Panc1 (cell line): ENCODE results near the gene ADAMTS14. TPM values are rescaled to one million over a fixed set of nuclear protein-coding genes. Genes with fewer than 3 reads are reported as not detected.
A peak's percentile ranks its signal among the peaks of the same experiment; 100 is the strongest.

ENCODE experiments used
- ATAC-seq: fragments of 200-7000 bp; cut with Tn5 transposase; 2 replicates; pipeline ENCODE4 v1.9.1; 2020; ENCODE audit warnings: mild to moderate bottlenecking, moderate library complexity
- BruUV-seq: library from RNA; stranded (reverse); fragments of 400-500 nt; replicated peaks from 2 replicates; lab custom pipeline; 2021; lab: Mats Ljungman, UMichigan
- CTCF ChIA-PET: fragments of 300-600 bp; sonication (Branson Sonifier 250); formaldehyde crosslinking; loops from one replicate; lab custom pipeline; 2022; ENCODE audit warnings: antibody characterized with exemption; lab: Charles Lee
- POLR2A ChIA-PET: fragments of 300-600 bp; sonication (Branson Sonifier 250); formaldehyde crosslinking; loops from one replicate; lab custom pipeline; 2022; ENCODE audit warnings: antibody characterized with exemption; lab: Charles Lee
- DNase-seq: peaks from one replicate; pipeline ENCODE4 v3.0.0-alpha.2; 2010; ENCODE audit warnings: low read depth, low spot score
- H3K27ac ChIP-seq: 2 replicates; pipeline ENCODE4 v1.5.1; 2011; ENCODE audit warnings: mild to moderate bottlenecking, low read length, inconsistent platforms
- H3K27me3 ChIP-seq: fragments of 200-500 bp; sonication (Bioruptor generic); 2 replicates; pipeline ENCODE4 v1.6.0; 2014; ENCODE audit warnings: low read length, inconsistent platforms; ENCODE audit not compliant: control insufficient read depth, insufficient read depth
- H3K36me3 ChIP-seq: fragments of 200-500 bp; sonication (Bioruptor generic); 2 replicates; pipeline ENCODE4 v1.5.1; 2014; ENCODE audit warnings: inconsistent platforms, mild to moderate bottlenecking, low read length, moderate library complexity; ENCODE audit not compliant: control insufficient read depth, insufficient read depth
- H3K4me1 ChIP-seq: 2 replicates; pipeline ENCODE4 v1.5.1; 2011; ENCODE audit warnings: inconsistent platforms, mild to moderate bottlenecking, low read length, moderate library complexity; ENCODE audit not compliant: control insufficient read depth, insufficient read depth
- H3K4me3 ChIP-seq, 2 experiments: 2 replicates each; pipeline ENCODE4 v1.5.1; 2011 to 2012; ENCODE audit warnings: low read depth in 2 of 2, low read length in 2 of 2, mild to moderate bottlenecking in 2 of 2, inconsistent platforms in 1 of 2, moderate library complexity in 1 of 2
- H3K9me3 ChIP-seq: fragments of 200-500 bp; sonication (Bioruptor generic); 2 replicates; pipeline ENCODE4 v1.5.1; 2014; ENCODE audit warnings: low read depth, mild to moderate bottlenecking, inconsistent platforms, low read length, moderate library complexity; ENCODE audit not compliant: control insufficient read depth, insufficient read depth
- POLR2AphosphoS5 ChIP-seq: IDR thresholded peaks from 2 replicates; pipeline ENCODE4 v1.6.1; 2012; ENCODE audit warnings: mild to moderate bottlenecking, low read depth, low read length, moderate library complexity
- SIN3A ChIP-seq: IDR thresholded peaks from 2 replicates; pipeline ENCODE4 v1.6.1; 2012; ENCODE audit warnings: low read depth, mild to moderate bottlenecking, low read length, moderate library complexity, borderline replicate concordance; ENCODE audit not compliant: insufficient read depth
- TCF7L2 ChIP-seq: IDR thresholded peaks from 2 replicates; pipeline ENCODE4 v1.6.1; 2011; ENCODE audit warnings: mild to moderate bottlenecking, low read depth, low read length, inconsistent platforms
- in situ Hi-C: cut with HindIII; loops from 2 replicates; pipeline ENCODE4 v1.10.0; 2016; ENCODE audit warnings: low sequenced_read_pairs, low pct_unique_long_range_greater_than_20kb
- intact Hi-C: fragments of 100-400 bp; cut with micrococcal nuclease; formaldehyde crosslinking; loops from one replicate; pipeline ENCODE4 v1.10.0; 2022; ENCODE audit not compliant: unreplicated experiment
- total RNA-seq: library from RNA; stranded (reverse); gene quantifications from one replicate; pipeline ENCODE4 v1.2.1, GENCODE V29; 2021; ENCODE audit not compliant: unreplicated experiment
- TF ChIP-seq, protein P1 (sequence below): fragments of 450-650 bp; IDR thresholded peaks from 2 replicates; pipeline ENCODE4 v1.5.1; 2017; ENCODE audit warnings: mild to moderate bottlenecking
- TF ChIP-seq, protein P2 (sequence below), 2 experiments: IDR thresholded peaks; 2 replicates each; pipeline ENCODE4 v1.6.1; 2011 to 2012; ENCODE audit warnings: low read depth in 2 of 2, control low read depth in 1 of 2, low read length in 1 of 2, mild to moderate bottlenecking in 1 of 2, moderate library complexity in 1 of 2; ENCODE audit not compliant: insufficient read depth in 1 of 2

ADAMTS14 gene
- total RNA-seq, 1 experiment from 2014 or later: 0.67 TPM

DNA sequence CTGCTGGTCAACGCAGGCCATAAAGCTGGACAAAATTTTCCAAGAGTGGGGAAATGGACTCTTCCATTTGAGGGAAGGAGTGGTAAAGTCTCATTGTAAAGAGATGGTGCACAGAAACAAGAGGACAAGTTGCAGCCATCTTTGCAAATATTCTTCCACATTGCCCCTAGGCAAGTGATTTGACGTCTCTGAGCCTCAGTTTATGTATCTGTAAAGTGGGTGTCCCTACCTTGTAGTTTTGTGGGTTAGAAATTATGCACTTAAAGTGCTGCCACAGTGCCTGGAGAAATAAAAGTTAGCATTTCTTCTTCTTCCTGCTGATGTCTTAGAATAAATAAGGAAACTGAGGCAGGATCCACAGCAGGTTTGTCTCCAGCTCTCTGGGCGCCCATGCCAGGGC, 12.1 kb downstream of the ADAMTS14 start:
- CTCF ChIA-PET: no interaction called here
- no peak overlapping the region for H3K4me3 ChIP-seq
- DNase-seq (no peak), ATAC-seq (no peak)
- BruUV-seq: no TSS peak
- intact Hi-C loops: no loop called here
- no peaks in the 10 kb centered on the region for H3K27me3 ChIP-seq
- POLR2A ChIA-PET: no interaction called here
- H3K36me3 ChIP-seq: no peaks in the 10 kb centered on the region
- in situ Hi-C loops: no loop called here
- H3K9me3 ChIP-seq: no peaks in the 10 kb centered on the region
- TF ChIP-seq, protein P1, sequence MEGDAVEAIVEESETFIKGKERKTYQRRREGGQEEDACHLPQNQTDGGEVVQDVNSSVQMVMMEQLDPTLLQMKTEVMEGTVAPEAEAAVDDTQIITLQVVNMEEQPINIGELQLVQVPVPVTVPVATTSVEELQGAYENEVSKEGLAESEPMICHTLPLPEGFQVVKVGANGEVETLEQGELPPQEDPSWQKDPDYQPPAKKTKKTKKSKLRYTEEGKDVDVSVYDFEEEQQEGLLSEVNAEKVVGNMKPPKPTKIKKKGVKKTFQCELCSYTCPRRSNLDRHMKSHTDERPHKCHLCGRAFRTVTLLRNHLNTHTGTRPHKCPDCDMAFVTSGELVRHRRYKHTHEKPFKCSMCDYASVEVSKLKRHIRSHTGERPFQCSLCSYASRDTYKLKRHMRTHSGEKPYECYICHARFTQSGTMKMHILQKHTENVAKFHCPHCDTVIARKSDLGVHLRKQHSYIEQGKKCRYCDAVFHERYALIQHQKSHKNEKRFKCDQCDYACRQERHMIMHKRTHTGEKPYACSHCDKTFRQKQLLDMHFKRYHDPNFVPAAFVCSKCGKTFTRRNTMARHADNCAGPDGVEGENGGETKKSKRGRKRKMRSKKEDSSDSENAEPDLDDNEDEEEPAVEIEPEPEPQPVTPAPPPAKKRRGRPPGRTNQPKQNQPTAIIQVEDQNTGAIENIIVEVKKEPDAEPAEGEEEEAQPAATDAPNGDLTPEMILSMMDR: no peak
- TF ChIP-seq TCF7L2 (no peak), POLR2AphosphoS5 (no peak), SIN3A (no peak)
- TF ChIP-seq, protein P2, sequence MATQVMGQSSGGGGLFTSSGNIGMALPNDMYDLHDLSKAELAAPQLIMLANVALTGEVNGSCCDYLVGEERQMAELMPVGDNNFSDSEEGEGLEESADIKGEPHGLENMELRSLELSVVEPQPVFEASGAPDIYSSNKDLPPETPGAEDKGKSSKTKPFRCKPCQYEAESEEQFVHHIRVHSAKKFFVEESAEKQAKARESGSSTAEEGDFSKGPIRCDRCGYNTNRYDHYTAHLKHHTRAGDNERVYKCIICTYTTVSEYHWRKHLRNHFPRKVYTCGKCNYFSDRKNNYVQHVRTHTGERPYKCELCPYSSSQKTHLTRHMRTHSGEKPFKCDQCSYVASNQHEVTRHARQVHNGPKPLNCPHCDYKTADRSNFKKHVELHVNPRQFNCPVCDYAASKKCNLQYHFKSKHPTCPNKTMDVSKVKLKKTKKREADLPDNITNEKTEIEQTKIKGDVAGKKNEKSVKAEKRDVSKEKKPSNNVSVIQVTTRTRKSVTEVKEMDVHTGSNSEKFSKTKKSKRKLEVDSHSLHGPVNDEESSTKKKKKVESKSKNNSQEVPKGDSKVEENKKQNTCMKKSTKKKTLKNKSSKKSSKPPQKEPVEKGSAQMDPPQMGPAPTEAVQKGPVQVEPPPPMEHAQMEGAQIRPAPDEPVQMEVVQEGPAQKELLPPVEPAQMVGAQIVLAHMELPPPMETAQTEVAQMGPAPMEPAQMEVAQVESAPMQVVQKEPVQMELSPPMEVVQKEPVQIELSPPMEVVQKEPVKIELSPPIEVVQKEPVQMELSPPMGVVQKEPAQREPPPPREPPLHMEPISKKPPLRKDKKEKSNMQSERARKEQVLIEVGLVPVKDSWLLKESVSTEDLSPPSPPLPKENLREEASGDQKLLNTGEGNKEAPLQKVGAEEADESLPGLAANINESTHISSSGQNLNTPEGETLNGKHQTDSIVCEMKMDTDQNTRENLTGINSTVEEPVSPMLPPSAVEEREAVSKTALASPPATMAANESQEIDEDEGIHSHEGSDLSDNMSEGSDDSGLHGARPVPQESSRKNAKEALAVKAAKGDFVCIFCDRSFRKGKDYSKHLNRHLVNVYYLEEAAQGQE (IDR thresholded peaks at IDR 0.05; ENCODE audit: insufficient read depth in 1 of 2, low read depth in 2 of 2, low read length in 1 of 2): no peak
- no peak overlapping the region for H3K27ac ChIP-seq
- no peaks in the 10 kb centered on the region; the same call in 1 of the 2 replicates for H3K4me1 ChIP-seq

DNA sequence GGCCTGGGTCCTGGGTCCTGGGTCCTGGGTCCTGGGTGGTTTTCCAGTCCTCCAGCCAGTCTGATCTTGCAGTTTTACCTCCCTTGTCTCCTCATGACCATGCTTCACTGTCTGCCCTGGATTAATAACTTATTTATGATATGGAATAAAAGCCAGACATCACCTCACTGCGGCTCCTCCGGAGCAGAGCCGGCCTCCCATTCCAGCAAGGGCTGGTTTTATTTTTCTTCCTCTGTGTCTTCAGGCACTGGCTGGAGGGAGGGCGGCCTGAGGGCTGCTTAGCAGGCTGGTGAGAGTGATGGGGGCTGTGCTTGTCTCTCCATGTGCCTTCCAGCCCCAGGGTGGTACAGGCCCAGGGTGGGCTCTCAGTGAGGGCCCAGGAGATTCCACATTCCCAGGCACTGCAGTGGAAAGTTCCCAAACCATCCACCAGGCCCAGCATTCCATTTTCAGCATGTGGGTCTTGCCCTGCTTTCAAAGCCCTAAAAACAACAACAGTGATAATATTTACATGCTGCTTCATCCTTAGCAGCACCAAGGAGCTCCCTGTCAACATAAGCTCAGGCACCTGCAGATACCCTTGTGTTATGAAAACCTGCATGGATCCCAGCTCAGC, 12.6 kb downstream of the ADAMTS14 start:
- intact Hi-C loops: no loop called here
- DNase-seq: no peak
- BruUV-seq: no TSS peak
- TF ChIP-seq TCF7L2 (no peak), POLR2AphosphoS5 (no peak)
- ChIA-PET POLR2A (no interaction called here), CTCF (no interaction called here)
- Histone ChIP-seq H3K4me1 (no peaks in the 10 kb centered on the region; the same call in 1 of the 2 replicates), H3K9me3 (no peaks in the 10 kb centered on the region), H3K27me3 (no peaks in the 10 kb centered on the region), H3K27ac (no peak overlapping the region), H3K4me3 (no peak overlapping the region), H3K36me3 (no peaks in the 10 kb centered on the region)
- in situ Hi-C loops: no loop called here
- ATAC-seq: 0 out of 2 replicates have a peak, but pooled peaks have one; percentile 18

DNA sequence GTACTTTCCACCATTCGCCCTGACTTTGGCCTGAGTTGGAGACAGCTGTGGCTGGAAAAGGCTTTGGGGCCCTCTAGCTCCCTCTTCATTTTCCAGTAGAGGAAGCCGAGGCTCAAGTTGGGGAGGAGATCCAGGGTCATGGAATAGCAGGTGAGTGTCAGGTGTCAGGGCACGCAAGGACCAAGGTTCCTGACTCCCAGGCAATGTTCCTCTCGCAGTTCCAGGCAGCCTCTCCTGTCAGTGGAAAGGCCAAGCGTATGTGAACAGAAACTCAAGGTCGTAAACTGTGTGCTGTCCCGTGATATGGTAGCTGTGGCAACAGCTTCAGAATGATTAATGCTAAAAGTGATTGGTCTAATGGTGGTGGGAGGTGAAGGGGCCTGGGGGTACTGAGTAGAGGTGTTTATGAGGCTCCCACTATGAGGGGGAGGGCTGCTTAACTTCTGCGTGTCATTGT, 13.2 kb downstream of the ADAMTS14 start:
- no TSS peak for BruUV-seq
- Histone ChIP-seq H3K9me3 (no peaks in the 10 kb centered on the region), H3K4me1 (no peaks in the 10 kb centered on the region; the same call in 1 of the 2 replicates), H3K36me3 (no peaks in the 10 kb centered on the region), H3K27ac (no peak overlapping the region), H3K27me3 (no peaks in the 10 kb centered on the region), H3K4me3 (no peak overlapping the region)
- CTCF ChIA-PET: no interaction called here
- DNase-seq (no peak), ATAC-seq (no peak)
- intact Hi-C loops: no loop called here
- TF ChIP-seq, protein P2 (IDR thresholded peaks at IDR 0.05; ENCODE audit: insufficient read depth in 1 of 2, low read depth in 2 of 2, low read length in 1 of 2): no peak
- TF ChIP-seq TCF7L2 (no peak), POLR2AphosphoS5 (no peak), SIN3A (no peak)
- TF ChIP-seq, protein P1: no peak
- POLR2A ChIA-PET: no interaction called here
- in situ Hi-C loops: no loop called here
